GM19452 (cell line): Measurements from ENCODE around the gene ZNF280C.
"Not testable (repeated sequence)": the region's sequence is repeated elsewhere in the genome, so short reads cannot be mapped to it uniquely, and the experiment has no call there.

Experiments used
- ATAC-seq: cut with Tn5 transposase; IDR thresholded peaks from one replicate; pipeline ENCODE4 v1.9.1; 2021; ENCODE audit not compliant: unreplicated experiment

Gene ZNF280C, protein sequence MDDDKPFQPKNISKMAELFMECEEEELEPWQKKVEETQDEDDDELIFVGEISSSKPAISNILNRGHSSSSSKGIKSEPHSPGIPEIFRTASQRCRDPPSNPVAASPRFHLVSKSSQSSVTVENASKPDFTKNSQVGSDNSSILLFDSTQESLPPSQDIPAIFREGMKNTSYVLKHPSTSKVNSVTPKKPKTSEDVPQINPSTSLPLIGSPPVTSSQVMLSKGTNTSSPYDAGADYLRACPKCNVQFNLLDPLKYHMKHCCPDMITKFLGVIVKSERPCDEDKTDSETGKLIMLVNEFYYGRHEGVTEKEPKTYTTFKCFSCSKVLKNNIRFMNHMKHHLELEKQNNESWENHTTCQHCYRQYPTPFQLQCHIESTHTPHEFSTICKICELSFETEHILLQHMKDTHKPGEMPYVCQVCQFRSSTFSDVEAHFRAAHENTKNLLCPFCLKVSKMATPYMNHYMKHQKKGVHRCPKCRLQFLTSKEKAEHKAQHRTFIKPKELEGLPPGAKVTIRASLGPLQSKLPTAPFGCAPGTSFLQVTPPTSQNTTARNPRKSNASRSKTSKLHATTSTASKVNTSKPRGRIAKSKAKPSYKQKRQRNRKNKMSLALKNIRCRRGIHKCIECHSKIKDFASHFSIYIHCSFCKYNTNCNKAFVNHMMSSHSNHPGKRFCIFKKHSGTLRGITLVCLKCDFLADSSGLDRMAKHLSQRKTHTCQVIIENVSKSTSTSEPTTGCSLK

DNA sequence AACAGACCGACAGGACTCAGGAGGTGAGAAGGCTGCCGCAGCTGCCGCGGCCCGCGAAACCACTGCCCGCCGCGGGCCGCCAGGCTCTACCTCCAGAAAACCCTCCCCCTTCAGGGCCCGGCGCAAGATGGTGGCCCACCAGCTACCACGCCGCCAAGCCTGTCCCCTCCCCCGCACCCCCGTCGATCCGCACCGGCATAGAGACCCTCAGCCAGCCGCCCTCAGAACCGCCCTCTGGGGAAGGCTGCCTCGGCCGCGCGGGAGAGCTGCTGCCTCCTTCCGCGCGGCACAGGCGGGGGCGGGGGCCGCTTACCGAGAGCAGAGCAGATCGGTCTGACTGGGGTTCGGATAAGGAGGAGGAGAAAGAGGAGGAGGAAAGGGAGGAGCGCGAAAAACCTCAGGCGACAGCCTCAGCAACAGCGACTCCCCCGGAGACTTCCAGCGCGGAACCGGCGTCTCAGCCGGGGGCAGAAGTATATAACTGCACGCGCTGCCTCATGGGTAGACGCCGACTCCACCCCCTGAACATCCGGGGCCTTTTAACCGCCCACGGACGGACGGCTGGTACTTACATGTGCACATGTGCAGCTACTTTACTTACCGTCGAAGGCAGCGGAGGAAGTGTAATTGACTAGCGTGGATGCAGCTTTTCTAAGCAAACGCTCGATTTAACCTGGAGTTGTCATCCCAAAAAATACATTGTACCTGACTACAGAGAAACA lies at the start of gene ZNF280C:
Gene ZNF280C (minus strand): TSS at position 451 of the 722 bp plus-strand sequence. CDS start 8,450 bp downstream, outside the sequence.
- ATAC-seq = peak; percentile 94

DNA sequence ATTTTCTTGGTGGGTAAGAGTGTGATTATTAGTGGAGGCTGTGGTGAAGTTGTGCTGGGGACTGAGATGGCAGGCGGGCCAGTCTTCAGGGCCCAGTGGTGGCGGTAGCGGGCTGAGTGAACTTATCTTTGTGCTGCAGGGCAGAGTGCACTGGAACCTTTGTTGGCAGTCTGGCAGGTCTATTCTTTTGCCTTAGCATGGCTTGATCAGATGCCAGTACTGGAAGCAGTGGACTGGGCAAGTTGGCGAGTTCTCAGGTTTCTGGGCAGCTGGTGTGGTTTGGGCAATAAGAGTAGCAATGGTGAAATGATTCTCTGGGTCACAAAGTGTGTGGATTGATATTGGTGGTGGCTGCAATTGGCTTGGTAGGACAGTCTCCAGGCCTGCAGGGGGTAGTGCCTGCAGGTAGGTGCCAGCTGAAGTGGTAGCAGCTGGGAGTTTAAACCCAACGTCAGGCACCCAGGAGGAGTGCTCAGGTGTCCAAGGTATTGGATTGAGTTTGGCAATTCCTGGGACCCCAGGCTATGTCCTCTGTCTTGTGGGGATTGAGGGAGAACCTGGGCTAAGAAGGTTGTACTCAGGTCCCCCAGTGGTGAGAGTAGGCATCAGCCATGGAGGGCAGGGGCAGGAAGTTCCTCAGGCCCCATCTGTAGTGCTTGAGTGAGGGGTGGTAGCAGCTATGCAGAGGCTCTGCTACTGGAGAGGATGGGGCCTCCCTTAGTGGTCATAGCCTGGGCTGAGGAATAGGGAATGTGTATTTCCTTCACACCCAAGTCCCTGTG lies 36.1 kb upstream of the ZNF280C start:
- no peak for ATAC-seq

DNA sequence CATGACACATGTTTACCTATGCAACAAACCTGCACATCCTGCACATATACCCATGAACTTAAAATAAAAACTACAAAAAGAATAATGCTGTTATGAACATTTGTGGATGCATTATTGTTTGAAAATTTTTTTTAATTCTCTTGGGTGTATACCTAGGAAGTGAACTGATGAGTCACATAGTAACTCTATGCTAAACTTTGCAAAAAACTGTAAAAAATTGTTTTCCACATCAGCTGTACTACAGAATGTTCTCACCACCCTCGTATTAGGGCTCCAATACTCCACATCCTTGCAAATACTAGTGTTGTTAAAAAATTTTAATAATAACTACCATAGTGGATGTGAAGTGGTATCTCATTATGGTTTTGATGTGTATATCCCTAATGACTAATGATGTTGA lies 33.3 kb upstream of the ZNF280C start:
- no peak for ATAC-seq

DNA sequence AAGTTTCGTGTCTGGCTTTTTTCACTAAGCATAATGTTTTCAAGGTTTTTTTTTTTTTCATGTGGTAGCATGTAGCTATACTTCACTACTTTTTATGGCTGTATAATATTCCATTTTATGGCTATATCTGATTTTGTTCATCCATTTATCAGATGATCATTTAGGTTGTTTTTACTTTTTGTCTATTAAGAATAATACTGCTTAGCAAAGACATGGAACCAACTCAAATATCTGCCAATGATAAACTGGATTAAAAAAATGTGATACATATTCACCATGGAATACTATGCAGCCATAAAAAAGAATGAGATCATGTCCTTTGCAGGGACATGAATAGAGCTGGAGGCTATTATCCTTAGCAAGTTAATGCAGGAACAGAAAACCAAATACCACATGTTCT lies 32.7 kb upstream of the ZNF280C start:
- no peak for ATAC-seq

DNA sequence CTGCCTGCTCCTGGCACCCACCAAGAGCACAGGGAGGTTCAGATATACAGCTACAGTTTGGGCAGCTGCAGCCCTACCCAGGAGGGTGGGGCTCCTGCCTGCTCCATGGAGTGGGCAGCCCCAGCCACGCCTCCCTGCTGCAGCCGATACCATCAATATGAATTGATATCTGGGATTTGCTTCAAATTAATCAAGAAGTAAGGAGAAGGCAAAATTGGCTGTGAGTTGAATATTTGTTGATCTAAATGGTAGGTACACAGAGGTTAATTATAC lies 31.2 kb upstream of the ZNF280C start:
- no peak for ATAC-seq

DNA sequence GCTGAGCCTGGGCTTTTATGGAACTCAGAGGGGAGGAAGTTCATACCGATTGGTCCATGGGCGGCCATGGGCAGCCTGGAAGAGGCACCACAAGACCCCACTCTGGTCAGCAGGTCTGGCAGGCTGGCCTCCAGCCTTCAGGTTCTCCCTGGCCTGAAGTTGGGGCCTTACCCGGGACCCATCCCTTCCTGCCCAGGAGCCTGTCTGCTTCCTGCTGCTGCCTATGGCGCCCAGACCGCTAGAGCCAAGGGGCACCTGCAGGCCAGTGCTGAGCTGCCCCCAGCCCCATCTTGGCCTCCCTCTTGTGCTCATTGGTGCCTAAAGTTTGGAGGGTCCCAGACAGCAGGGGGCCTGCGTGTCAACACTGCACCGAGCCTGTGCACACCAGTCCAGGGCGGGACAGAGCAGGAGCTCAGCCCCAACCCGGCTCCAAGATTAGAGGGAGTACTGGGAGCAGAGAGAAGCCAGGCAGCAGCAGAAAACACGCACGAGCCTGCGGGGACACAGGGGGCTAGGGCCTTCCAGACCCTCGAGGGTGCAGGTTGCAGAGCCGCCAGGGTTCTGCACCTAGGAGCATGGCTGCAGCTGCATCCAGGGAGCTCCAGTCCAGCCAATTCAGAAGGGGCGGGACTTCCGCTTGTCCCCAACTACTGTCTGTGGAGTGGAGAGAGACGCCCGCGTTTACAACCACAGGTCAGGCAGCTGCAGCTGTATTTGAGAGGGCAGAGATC lies 30.7 kb upstream of the ZNF280C start:
- ATAC-seq = no peak

DNA sequence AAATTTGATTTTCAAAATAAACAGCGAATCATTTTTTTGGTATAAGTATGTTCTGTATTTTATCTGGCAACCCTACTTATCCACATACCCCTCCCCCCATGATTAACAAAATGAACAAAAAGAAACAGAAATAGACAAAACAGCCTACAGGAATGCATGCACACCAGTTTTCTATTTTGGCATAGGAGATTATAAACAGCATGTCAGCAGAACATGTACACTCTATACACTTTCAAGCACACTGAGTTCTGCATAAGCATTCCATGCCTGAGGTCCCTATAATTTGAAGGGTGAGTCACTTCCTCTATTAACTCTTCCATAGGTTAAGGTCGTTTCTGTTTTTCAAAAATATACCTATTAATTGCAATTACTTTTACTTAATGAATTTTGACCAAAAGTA lies 28.0 kb upstream of the ZNF280C start:
- no peak for ATAC-seq

DNA sequence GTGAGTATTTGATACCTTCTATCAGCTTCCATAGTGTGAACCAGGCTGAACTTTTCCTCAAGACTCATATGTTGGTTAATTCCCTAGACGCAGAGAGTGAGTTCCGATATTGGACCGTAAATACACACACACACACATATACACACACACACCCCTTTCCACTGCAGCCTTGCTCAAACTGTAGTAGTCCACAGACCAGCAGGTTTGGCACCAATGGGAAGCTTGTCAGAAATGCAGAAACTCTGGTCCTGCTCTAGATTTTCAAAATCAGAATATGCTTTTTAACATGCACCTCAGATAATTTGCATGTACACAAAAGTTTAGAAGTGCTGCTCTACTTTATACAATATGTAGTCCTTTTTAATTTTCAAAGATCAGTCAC lies 27.6 kb upstream of the ZNF280C start:
- no peak for ATAC-seq

DNA sequence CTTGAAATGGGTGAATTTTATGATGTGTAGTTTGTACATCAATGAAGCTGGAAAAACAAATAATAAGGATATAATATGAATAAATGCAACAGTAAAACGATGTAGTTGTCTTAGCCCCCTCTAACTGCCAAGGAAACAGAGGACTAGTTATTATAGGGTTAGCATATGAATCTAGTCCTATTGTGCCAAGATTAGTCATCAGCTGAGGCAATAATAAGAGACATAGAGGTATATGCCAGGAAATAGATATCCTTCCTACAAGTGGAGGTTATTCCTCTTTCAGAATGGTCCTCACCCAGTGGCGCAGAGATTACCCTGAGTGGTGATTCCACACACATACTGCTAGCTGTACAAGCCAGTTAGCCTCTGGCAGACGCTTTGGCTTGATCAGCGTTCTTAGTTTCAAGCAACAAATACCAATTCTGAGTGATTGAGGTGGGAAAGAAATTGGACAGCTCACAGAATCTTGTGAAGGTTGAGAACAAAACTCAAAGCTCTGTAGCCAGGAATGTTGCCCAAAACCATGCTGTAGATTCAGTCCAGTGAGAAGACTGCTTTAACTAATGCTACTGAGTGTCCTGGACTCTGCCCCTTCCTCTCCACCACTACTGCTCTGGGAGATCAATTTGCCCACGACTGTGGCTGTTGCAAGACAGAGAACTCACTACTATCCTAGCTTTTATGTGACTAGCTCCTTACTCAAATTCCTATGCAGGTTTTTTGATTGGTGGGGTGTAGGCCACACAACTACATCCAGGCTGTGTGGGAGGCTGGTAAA lies 27.0 kb upstream of the ZNF280C start:
- no peak for ATAC-seq

DNA sequence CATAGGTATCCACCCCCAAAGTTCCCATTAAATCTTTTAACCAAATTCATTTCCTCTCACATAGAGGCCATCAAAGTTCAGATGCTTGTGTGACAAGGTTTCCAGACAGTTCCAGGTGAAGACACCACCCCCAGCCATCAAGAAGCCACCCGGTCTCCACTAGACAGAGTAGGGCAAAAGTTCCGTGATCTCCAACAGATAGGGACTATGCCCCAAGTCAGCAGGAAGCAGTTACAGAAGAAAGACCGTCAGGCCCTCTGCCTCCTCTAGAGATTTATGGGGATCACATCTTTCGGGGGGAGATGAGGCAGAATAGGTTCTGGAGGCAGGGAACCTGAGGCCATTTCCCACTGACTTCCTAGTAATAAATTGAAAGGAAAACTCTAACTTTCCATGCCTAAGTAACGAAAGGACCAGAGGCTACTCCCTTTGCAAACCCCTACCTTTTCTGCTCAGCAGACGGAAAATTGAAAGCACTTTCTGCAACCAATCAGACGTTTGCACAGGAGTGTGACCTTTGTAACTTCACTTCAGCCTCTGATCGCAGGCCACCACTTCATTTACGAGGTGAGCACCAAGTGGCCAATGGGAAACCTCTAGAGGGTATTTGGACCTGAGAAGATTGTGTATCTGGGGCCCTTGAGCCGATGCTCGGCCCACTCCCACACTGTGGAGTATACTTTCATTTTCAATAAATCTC lies 18.5 kb upstream of the ZNF280C start:
- no peak for ATAC-seq

DNA sequence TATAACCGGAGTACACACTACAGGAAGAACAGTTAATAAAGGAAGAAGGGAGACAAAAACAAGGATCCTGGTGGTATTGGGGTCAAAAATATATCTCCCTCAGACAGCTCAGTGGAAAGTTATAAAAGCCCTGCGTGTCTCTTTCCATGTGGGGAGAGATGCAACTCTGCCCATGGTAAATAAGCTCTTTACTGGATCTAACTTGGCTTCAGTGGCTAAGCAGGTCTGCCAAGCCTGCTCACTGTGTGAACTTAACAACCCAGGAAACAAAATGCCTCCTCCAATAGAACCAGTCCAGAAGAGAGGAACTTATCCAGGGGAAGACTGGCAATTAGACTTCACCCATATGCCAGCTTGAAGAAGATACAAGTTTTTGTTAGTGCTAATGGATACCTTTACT lies 17.0 kb upstream of the ZNF280C start:
- ATAC-seq = no peak

DNA sequence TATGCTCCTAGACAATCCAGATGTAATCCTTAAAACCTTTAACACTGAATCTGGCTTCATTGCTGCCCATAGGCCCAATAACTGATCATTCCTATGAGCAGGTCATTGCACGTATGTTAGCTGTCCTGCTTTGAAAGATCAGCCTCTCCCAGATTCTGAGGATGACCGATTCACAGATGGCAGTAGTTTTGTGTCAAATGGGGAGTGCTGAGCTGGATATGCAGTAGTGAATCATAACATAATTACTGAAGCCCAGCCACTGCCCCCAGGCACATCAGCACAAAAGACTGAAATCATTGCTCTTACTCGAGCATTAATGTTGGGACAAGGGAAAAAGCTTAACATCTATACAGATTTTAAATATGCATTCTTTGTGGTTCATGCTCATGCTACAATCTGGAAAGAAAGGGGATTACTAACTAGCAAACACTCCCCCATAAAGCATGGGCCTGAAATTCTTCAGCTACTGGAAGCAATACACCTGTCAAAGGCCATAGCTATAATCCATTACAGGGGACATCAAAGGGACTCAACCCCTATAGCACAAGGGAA lies 16.4 kb upstream of the ZNF280C start:
- ATAC-seq = no peak

DNA sequence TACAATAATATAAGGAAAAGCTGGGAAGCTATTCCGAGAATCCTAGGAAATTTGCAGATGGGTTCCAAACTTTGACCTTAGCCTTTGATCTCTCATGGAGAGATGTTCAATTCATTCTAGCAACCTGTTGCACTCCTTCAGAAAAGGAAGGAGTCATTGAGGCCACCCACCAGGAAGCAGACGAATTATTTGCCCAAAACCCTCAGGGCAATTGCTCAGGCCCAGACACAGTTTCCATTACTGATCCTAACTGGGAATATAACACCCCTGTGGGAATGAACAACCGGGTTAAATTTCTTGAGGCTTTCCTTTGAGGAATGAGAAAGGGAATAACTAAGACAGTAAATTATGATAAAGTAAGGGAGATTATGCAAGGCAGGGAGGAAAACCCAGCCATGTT lies 13.5 kb upstream of the ZNF280C start:
- ATAC-seq = no peak

DNA sequence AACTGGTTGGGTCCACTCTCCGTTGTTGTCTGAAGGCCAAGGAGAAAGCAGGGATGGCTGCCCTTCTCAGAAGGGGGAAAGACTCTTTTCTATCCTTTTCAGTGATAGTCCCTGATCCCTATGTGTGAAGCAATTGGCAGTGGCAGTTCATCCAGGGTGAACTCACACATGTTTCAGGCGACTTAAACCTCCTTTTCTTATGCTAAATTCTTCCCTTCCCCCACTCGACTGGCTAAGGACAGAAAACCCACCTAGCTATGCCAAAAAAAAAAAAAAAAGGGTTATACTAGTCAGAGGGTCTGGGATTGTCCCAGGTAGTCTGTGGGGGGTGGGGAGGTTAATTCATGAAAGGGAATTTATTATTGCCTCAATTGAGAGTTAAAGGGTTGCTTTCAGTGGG lies 12.2 kb upstream of the ZNF280C start:
- no peak for ATAC-seq

DNA sequence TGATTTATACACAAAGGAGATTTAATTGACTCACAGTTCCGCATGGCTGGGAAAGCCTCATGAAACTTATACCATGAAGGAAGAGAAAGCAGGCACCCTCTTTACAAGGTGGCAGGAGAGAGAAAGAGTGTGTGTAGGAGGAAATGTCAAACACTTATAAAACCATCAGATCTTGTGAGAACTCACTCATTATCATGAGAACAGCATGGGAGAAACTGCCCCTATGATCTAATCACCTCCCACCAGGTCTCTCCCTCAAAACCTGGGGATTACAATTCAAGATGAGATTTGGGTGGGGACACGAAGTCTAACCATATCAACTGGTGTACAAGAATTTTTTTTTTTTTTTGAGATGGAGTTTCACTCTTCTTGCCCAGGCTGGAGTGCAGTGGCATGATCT lies 3.6 kb upstream of the ZNF280C start:
- ATAC-seq = not testable (repeated sequence)

DNA sequence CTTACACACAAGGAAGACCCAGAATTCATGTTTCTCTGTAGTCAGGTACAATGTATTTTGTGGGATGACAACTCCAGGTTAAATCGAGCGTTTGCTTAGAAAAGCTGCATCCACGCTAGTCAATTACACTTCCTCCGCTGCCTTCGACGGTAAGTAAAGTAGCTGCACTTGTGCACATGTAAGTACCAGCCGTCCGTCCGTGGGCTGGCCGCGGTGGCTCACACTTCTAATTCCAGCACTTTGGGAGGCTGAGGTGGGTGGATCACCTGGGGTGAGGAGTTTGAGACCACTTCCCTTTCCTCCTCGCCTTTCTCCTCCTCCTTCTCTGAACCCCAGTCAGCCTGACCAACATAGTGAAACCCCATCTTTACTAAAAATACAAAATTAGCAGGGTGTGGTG lies 692 bp upstream of the ZNF280C start:
- ATAC-seq = not testable (repeated sequence)

DNA sequence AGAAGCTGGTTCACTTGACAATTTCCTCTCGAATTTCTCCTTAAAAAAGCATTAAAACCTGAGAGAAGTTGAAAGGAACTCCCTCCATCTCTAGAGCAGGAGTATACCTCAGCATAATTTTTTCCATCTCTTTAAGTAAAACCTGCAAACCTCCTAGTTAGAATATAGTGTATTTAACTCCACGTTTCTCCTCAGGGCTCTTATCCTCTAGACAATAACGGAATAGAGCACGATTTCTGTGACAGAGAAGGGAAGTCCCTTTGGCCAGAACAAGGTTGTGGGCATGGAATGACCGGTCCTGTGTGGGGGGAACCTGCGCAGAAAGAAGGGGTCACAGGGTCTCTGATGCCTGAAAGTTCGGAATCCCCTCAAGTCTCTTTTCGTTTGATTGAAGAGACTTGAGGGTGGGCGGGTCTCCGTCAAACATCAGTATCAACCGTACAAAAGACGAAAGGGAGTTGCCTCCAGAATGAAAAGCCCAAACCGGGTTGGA lies 697 bp downstream of the ZNF280C start:
- ATAC-seq = no peak

DNA sequence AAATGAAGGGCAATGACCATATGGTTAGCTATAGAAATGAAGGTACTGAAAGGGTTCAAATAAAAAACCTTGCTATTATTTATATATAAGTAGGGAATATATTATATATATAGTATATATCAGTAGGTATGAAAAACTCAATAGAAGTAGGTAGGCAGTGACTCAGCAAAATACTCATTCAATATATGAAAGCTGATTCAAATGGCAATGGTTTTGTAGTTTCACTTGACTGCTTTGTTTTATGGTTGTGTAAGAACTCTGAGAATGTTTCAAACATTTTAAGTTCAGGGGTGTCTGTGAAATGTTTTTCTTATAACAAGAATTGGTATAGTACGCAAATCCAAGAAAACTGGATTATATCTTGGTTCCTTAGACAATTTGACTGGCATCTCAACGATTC lies 4.1 kb downstream of the ZNF280C start:
- no peak for ATAC-seq

DNA sequence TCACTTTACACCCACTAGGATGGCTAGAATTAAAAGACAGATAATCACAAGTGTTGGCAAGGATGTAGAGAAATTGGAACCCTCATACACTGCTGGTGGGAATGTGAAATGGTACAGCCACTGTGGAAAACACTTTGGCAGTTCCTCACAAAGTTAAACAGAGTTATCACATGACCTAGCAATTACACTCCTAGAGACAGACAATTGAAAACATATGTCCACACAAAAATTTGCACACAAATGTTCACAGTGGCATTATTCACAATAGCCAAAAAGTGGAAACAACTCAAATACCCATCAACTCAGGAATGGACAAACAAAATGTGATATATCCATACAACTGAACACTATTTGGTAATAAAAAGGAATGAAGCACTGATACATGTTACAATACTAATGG lies 5.7 kb downstream of the ZNF280C start:
- no peak for ATAC-seq
